Measurements from ENCODE around the gene ECE1.
A peak's percentile ranks its signal among the peaks of the same experiment; 100 is the strongest.

ECE1 gene

DNA sequence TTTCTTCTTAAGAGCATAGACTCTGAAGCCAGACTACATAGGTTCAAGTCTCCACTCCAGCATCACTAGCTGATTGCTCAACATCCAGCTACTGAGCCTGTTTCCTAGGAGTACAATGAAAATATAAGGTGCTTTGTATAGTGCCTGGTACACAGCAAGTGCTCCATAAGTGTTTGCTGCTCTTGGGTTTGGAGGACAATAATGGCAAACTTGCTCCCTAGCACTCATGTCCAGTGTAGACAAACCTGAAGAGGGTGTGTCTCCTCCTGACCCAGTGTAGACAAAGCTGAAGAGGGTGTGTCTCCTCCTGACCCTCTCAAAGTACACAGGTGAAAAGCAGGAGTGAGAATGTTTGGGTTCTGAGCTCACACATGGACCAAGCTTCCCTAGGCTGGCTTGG, 10.5 kb upstream of the ECE1 start:
- TF ChIP-seq CTCF (IDR thresholded peaks at IDR 0.05; ENCODE audit: low read depth, low read length) = no peak
- no peak overlapping the region for H3K4me3 ChIP-seq (replicated peaks in 1 of 2; ENCODE audit: low read depth in 2 of 2, low read length in 2 of 2)
- DNase-seq (ENCODE audit: low read depth in 2 of 2) = no peak

DNA sequence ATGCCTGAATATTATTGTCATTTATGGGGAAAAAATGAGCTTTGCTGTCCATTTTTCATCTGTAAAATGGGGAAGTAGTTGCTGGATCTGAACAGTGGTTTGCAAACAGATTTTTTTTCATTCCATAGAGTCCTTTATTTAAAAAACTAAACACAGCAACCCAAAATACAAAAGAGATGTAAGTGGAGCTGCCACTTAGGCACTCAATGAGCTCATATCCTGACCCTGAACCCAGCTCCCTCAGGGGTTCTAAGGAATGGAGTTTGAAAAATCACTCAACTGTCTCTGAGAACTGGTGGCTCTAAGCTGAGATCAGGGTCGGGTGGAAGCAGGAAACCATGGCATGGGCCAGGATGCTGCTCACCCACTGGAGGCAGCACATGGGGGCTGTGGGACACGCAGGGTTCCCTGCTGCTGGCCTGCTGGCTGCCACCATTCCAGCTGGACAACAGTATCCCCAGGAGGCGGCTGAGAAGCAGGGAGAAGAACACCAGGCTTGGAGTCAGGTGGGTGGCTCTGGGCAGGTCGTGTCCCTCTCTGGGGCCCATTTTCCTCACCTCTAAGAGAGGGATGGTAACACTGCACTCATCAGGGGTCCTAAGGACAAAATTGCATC, 9.6 kb upstream of the ECE1 start:
- DNase-seq (ENCODE audit: low read depth in 2 of 2) = no peak
- no peak for TF ChIP-seq CTCF (IDR thresholded peaks at IDR 0.05; ENCODE audit: low read depth, low read length)
- no peak overlapping the region for H3K4me3 ChIP-seq (replicated peaks in 1 of 2; ENCODE audit: low read depth in 2 of 2, low read length in 2 of 2)

- DNase-seq (ENCODE audit: low read depth in 2 of 2) = no peak
- no peak overlapping the region for H3K4me3 ChIP-seq (replicated peaks in 1 of 2; ENCODE audit: low read depth in 2 of 2, low read length in 2 of 2)
- no peak for TF ChIP-seq CTCF (IDR thresholded peaks at IDR 0.05; ENCODE audit: low read depth, low read length)
Observed at GRCh38 chr1:21298981-21299391, 8.7 kb upstream of the ECE1 start.

DNA sequence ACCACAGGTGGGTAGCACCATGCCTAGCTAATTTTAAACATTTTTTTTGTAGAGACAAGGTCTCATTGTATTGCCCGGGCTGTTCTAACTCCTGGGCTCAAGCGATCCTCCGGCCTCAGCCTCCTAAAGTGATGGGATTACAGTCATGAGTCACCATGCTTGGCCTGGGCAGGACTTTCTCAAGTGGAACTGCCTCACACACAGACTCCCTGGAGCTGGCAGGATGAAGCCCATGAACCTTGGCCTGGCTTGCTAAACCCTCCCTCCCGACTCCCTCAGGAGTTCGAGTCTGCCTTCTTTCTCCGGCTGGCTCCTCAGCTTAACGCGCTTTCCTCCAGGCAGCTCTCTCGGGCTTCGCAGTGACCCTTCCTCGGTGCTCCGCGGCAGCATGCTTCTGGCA, 7.7 kb upstream of the ECE1 start:
- no peak for TF ChIP-seq CTCF (IDR thresholded peaks at IDR 0.05; ENCODE audit: low read depth, low read length)
- H3K4me3 ChIP-seq (replicated peaks in 1 of 2; ENCODE audit: low read depth in 2 of 2, low read length in 2 of 2) = no peak overlapping the region
- peak; percentile 73 to 78 for DNase-seq (ENCODE audit: low read depth in 2 of 2)

DNA sequence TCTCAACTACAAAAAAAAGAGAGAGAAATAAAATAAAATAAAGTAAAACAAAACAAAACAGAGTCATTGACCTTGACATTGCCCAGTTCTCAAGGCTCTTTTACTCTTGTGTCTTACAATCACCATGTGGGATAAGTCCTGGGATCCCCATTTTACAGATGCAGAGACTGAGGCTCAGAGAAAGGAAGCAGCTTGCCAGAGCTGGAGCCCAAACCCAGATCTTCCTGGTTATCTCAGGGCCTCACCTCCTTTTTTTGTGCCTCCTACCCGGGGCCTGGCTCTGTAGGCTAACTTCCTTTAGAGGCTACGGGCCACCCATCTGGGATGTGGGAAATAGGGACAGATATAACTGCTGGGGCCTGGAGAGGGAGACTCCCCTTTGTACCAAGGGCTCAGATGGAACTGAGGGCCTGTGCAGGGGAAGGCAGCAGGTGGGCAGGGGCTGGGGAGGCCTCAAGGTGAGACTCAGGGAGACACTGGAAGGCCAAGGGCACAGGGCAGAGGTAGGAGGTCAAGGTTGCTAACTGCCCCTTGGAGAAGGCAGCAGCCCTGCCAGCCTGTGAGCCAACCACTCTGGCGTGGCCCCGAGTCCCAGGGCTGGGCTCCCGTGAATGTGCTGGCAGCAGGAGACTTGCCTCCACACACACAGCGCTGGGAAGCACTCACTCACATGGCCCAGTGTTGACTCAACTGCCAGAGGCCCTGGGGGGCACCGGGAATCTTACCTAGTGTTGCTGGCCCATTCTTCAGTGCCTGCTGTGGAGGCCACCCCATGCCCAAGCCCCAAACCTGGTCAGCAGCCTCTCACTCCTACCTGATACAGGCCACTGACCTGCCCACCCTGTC, 6.5 kb upstream of the ECE1 start:
- DNase-seq (ENCODE audit: low read depth in 2 of 2) = no peak
- TF ChIP-seq CTCF (IDR thresholded peaks at IDR 0.05; ENCODE audit: low read depth, low read length) = no peak
- no peak overlapping the region for H3K4me3 ChIP-seq (replicated peaks in 1 of 2; ENCODE audit: low read depth in 2 of 2, low read length in 2 of 2)

DNA sequence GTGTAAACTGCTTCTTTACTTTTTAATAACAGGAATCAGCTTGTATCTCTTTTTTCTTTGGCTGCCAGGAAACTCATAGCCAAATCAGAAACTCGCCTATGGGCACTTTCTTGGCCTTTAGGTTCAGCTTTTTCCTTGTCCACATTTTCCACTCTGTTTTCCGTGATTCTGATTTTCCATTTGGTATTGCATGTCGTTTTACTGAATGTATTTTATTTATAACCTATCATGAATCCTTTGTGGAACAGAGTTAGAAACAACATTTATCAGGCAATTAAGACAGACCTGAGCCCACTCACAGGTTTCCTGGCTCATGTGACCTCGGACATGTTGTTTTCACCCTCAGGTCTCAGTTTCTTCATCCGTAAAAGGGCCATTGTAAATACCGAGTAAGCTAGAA, 5.3 kb upstream of the ECE1 start:
- no peak for DNase-seq (ENCODE audit: low read depth in 2 of 2)
- TF ChIP-seq CTCF (IDR thresholded peaks at IDR 0.05; ENCODE audit: low read depth, low read length) = no peak
- H3K4me3 ChIP-seq (replicated peaks in 1 of 2; ENCODE audit: low read depth in 2 of 2, low read length in 2 of 2) = no peak overlapping the region
